ENCODE data around the gene KLK1.
"Not testable (repeated sequence)": the region's sequence is repeated elsewhere in the genome, so short reads cannot be mapped to it uniquely, and the experiment has no call there.

KLK1 gene

GRCh38 chr19:50794074-50794875 lies 29.3 kb downstream of the KLK1 start:
- DNase-seq (ENCODE audit: low read depth in 2 of 2): no peak

- no peak for DNase-seq (ENCODE audit: low read depth in 2 of 2)
Observed at GRCh38 chr19:50793558-50794065, 30.0 kb downstream of the KLK1 start.

- no peak for DNase-seq (ENCODE audit: low read depth in 2 of 2)
Observed at GRCh38 chr19:50792272-50793250, 31.0 kb downstream of the KLK1 start.

DNA sequence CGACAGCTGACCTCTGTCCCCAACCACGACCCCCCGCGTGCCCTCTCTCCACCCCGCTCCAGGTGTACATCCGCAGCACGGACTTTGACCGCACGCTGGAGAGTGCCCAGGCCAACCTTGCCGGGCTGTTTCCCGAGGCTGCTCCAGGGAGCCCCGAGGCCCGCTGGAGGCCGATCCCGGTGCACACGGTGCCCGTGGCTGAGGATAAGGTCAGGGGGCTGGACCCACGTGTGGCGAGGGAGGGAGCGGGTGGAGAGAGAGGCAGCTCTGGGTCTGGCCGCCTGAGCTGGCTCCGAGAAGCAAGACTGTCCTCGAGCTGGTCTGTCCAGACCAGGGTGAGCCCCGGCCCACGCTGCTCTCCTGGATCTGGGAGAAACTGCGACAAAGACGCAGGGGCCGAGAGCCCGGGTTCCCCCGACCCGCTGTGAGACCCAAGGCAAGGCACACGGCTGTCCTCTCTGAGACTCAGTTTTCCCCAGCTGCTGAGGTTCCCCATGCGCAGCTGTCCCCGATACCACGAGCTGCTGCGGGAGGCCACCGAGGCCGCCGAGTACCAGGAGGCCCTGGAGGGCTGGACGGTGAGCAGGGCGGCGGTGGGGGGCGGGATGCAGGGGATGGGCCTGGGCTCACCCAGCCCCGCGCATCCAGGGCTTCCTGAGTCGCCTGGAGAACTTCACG lies 31.9 kb downstream of the KLK1 start:
- no peak for DNase-seq (ENCODE audit: low read depth in 2 of 2)

DNA sequence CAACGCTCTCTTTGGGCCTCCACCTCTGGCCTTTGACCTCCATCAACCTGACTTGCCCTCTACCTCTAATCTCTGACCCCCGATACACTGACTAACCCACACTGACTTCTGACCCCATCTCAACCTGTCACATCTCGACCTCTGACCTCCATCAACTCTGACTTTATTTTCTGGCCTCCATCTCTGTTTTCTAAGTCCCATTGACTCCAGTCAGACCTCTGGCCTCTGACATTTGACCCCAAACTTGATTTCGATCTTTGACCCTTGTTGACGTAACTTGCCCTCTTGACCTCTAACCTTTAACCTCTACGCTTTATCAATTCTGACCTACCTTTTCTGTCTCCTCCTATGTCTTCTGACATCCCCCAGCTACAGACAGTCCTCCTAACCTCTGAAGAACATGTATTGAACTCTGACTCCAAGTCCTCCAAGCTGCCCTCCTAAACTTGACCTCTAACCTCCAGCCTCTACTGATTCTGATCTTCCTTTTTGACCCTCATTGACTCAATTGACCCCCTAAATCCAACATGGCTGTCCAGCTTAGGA lies 32.6 kb downstream of the KLK1 start:
- DNase-seq (ENCODE audit: low read depth in 2 of 2): no peak

DNA sequence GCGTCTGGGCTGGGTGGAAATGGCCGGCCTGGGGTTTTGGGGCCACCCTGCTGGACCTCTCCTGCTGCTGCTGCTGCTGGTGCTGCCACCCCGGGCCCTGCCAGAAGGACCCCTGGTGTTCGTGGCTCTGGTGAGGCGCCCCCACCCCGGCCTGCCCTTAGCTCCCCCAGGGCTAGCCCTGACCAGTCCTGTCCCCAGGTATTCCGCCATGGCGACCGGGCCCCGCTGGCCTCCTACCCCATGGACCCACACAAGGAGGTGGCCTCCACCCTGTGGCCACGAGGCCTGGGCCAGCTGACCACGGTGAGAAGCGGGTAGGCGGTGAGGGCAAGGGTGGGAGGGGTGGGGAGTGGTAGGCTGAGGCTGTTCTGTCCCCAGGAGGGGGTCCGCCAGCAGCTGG lies 33.2 kb downstream of the KLK1 start, which contains the start of gene ACP4:
TSS of gene ACP4 (plus strand) at position 20 of the 400 bp plus-strand sequence. CDS start at position 20, 0 bp downstream.
- no peak for DNase-seq (ENCODE audit: low read depth in 2 of 2)

DNA sequence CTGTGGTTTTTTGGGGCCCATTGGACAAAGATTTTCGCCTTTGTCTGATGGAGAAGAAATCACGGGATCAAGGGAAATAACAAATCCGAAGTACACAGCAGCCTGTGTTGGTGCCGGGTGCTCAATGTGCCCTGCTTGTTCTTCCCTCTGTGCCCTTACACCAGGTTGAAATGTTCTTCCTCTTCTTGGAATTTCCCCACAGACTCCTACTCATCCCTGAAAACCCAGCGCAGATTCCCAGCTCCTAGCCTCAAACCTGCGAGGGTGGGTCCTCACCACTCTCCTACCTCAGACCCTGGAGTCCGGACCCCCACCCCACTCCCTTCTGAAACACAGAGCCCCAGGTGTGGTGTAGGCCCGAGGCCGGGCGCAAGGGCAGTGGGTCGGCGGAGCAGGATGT lies 38.3 kb downstream of the KLK1 start:
- no peak for DNase-seq (ENCODE audit: low read depth in 2 of 2)

DNA sequence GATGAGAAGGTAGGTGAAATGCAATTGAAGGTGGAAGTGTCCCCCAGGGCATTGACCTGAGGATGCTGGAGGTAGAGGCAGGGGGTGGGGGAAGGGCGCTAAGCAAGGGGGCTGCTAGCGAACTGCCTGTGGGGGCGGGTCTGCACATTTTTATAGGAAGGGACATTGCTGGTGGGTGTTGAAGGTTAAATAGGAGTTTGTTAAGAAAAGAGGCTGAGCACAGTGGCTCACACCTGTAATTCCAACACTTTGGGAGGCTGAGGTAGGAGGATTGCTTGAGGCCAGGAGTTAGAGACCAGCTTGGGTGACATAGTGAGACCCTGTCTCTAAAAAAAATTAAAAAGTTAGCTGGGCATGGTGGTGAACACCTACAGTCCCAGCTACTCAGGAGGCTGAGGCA lies 38.9 kb downstream of the KLK1 start:
- DNase-seq (ENCODE audit: low read depth in 2 of 2): no peak

DNA sequence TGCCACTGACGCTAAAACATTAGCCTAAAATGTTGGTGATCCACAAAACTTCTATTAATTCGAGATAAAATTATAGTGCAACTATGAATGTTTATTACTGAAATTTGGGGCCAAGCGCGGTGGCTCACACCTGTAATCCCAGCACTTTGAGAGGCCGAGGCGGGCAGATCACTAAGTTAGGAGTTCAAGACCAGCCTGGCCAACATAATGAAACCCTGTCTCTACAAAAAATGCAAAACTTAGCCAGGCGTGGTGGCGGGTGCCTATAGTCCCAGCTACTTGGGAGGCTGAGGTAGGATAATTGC lies 39.8 kb downstream of the KLK1 start:
- not testable (repeated sequence) for DNase-seq (ENCODE audit: low read depth in 2 of 2)

DNA sequence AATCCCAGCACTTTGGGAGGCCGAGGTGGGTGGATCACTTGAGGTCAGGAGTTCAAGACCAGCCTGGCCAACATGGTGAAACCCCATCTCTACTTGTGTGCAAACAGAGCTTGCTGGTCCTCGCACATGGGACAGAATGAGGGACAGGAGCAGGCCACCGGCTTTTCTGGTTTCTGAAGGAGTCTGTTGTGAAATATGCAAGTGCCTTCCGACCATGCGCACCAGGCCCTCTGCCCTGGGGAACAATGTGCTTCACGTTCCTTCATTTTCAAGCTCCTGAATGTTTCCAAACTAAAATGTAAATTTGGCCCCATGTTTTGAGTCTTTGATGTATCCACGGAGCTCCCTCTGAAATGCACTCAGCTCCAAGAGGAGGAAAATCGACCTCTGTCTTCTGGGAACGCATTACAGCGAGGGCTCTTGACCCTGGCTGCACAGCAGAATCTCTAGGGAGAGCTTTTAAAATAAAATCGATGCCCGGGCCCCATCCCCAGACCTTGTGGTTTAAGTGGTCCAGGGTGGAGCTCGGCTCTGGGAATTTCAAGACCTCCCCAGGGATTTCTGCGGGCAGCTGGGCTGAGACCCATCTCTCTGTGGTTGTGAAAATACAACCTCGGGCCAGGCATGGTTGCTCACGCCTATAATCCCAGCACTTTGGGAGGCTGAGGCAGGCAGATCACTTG lies 42.7 kb downstream of the KLK1 start:
- no peak for DNase-seq (ENCODE audit: low read depth in 2 of 2)

GRCh38 chr19:50779504-50780457 lies 43.8 kb downstream of the KLK1 start:
- no peak for DNase-seq (ENCODE audit: low read depth in 2 of 2)

DNA sequence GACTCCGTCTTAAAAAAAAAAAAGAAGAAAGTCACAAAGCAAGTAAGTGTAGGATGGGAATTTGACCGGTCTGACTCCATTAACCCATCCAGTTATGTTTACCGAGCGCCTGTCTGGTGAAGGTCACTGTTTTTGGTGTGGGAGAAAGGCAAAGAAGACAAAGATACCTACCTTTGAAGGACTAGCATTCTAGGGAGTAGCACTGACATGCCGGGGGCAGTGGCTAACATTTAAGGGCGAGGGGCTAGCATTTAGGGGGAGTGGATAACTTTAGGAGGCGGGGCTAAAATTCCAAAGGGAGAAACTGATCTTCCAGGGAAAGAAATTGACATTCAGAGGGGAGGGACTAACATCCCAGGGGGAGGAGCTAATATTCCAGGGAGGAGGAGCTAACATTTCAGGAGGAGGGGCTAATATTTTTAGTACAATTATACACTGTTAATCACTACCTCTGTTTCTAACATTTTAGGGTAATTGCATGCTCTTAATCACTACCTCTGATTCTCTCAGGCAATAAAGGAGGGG lies 44.6 kb downstream of the KLK1 start:
- no peak for DNase-seq (ENCODE audit: low read depth in 2 of 2)

GRCh38 chr19:50777830-50778303 lies 45.7 kb downstream of the KLK1 start:
- DNase-seq (ENCODE audit: low read depth in 2 of 2): no peak

- DNase-seq (ENCODE audit: low read depth in 2 of 2): no peak
Observed at GRCh38 chr19:50777261-50777660, 46.3 kb downstream of the KLK1 start.

DNA sequence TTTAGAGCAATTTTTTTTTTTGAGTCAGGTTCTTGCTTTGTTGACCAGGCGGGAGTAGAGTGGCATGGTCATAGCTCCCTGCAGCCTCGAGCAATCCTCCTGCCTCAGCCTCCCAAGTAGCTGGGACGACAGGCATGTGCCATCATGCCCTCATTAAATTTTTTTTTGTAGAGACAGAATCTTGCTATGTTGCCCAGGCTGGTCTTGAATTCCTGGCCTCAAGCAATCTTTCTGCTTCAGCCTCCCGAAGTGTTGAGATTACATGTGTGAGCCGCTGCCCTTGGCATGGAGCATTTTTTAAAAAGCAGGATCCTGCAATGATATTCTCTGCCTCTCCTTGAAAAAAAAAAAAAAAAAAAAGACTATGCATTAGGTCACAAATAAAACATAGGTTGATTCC lies 47.5 kb downstream of the KLK1 start:
- DNase-seq (ENCODE audit: low read depth in 2 of 2): no peak

GRCh38 chr19:50773454-50773853 lies 50.1 kb downstream of the KLK1 start:
- DNase-seq (ENCODE audit: low read depth in 2 of 2): not testable (repeated sequence)

DNA sequence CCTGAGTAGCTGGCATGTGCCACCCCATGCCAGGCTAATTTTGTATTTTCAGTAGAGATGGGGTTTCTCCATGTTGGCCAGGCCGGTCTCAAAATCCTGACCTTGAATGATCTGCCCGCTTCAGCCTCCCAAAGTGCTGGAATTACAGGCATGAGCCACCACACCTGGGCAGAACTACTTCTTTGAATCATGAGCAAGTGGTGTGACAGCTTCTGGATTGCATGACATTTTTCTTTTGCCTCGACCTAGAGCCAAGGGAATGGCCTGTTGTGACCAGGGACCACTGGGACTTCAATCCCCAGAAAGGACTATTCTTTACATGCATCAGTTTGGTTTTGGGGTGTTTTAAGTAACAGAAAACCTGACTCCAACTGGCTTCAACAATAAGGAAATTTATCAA lies 50.7 kb downstream of the KLK1 start:
- DNase-seq (ENCODE audit: low read depth in 2 of 2): not testable (repeated sequence)

GRCh38 chr19:50772476-50772875 lies 51.1 kb downstream of the KLK1 start:
- no peak for DNase-seq (ENCODE audit: low read depth in 2 of 2)

DNA sequence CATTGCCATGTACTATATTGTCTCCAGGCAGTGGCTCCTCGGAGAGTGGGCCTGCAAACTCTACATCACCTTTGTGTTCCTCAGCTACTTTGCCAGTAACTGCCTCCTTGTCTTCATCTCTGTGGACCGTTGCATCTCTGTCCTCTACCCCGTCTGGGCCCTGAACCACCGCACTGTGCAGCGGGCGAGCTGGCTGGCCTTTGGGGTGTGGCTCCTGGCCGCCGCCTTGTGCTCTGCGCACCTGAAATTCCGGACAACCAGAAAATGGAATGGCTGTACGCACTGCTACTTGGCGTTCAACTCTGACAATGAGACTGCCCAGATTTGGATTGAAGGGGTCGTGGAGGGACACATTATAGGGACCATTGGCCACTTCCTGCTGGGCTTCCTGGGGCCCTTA lies 52.7 kb downstream of the KLK1 start:
- DNase-seq (ENCODE audit: low read depth in 2 of 2): no peak

DNA sequence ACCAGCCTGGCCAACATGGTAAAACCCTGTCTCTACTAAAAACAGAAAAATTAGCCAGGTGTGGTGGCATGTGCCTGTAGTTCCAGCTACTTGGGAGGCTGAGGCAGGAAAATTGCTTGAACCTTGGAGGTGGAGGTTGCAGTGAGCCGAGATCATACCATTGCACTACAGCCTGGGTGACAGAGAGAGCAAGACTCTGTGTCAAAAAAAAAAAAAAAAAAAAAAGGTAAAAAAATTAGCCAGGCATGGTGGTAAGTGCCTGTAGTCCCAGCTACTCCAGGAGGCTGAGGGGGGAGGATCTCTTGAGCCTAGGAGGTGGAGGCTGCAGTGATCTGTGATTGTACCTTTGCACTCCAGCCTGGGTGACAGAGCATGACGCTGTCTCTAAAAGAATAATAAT lies 53.4 kb downstream of the KLK1 start, which contains the start of gene GPR32:
TSS of gene GPR32 (plus strand) at position 301 of the 400 bp plus-strand sequence. CDS start 137 bp downstream, outside the sequence.
- DNase-seq (ENCODE audit: low read depth in 2 of 2): not testable (repeated sequence)

Measured in stimulated activated CD8-positive, alpha-beta memory T cell treated with anti-CD3 and anti-CD28 coated beads, Interleukin-2, amount 100 ng/mL, for 48 hours (primary cell).